GM18505 (cell line): ENCODE measurements around the gene CCDC12.

Source experiments
- ATAC-seq: cut with Tn5 transposase; IDR thresholded peaks from one replicate; pipeline ENCODE4 v1.9.1; 2021; ENCODE audit not compliant: unreplicated experiment
- POLR2A ChIP-seq: IDR thresholded peaks from 4 replicates; pipeline ENCODE4 v1.6.1; 2011; ENCODE audit warnings: borderline replicate concordance; ENCODE audit not compliant: insufficient read depth, insufficient read length; ENCODE audit errors: extremely low read depth

The CCDC12 gene

GRCh38 chr3:46946856-46947545 is 29.5 kb downstream of the CCDC12 start:
- no peak for TF ChIP-seq POLR2A
- ATAC-seq = no peak

GRCh38 chr3:46946416-46946815 is 30.1 kb downstream of the CCDC12 start:
- no peak for ATAC-seq
- no peak for TF ChIP-seq POLR2A

- TF ChIP-seq POLR2A = no peak
Measured at GRCh38 chr3:46944191-46944590, 32.4 kb downstream of the CCDC12 start.

GRCh38 chr3:46943237-46944187 is 33.0 kb downstream of the CCDC12 start:
- TF ChIP-seq POLR2A = no peak
- ATAC-seq = no peak

More at GRCh38 chr3:46944191-46944590, 32.4 kb downstream of the CCDC12 start:
- ATAC-seq = no peak

GRCh38 chr3:46942481-46943236 is 33.9 kb downstream of the CCDC12 start:
- TF ChIP-seq POLR2A = no peak
- ATAC-seq = no peak

GRCh38 chr3:46942076-46942475 is 34.5 kb downstream of the CCDC12 start:
- ATAC-seq = no peak
- TF ChIP-seq POLR2A = no peak

GRCh38 chr3:46939578-46940445 is 36.7 kb downstream of the CCDC12 start:
- TF ChIP-seq POLR2A = no peak
- ATAC-seq = no peak

GRCh38 chr3:46938118-46938517 is 38.4 kb downstream of the CCDC12 start:
- no peak for ATAC-seq
- no peak for TF ChIP-seq POLR2A

- no peak for ATAC-seq
- no peak for TF ChIP-seq POLR2A
Measured at GRCh38 chr3:46936733-46937250, 39.8 kb downstream of the CCDC12 start.

- ATAC-seq = no peak
- TF ChIP-seq POLR2A = no peak
Measured at GRCh38 chr3:46935989-46936558, 40.5 kb downstream of the CCDC12 start.

- ATAC-seq = no peak
- peak; percentile 26 for TF ChIP-seq POLR2A
Measured at GRCh38 chr3:46935168-46935858, 41.2 kb downstream of the CCDC12 start.

GRCh38 chr3:46934498-46935167 is 41.9 kb downstream of the CCDC12 start:
- ATAC-seq = no peak
- TF ChIP-seq POLR2A = no peak

- TF ChIP-seq POLR2A = no peak
- no peak for ATAC-seq
Measured at GRCh38 chr3:46934072-46934471, 42.5 kb downstream of the CCDC12 start.
